DND-41 (cell line): ENCODE results near the gene MEAK7.

Experiments
- ATAC-seq: fragments of 200-7000 bp; cut with Tn5 transposase; 3 replicates; pipeline ENCODE4 v1.9.1; 2021; ENCODE audit warnings: low read depth; ENCODE audit not compliant: insufficient read depth
- DNase-seq: peaks from one replicate; pipeline ENCODE4 v3.0.0-alpha.2; 2020
- H2AFZ ChIP-seq: 2 replicates; pipeline ENCODE4 v1.6.0; 2012; ENCODE audit warnings: low read depth, low read length
- H3K27ac ChIP-seq: 2 replicates; pipeline ENCODE4 v1.5.1; 2012; ENCODE audit warnings: low read length, inconsistent platforms
- H3K27me3 ChIP-seq: fragments of 200-600 bp; sonication (generic); 2 replicates; pipeline ENCODE4 v1.6.0; 2012; ENCODE audit warnings: low read length, mild to moderate bottlenecking, inconsistent platforms; ENCODE audit not compliant: insufficient read depth, poor library complexity
- H3K36me3 ChIP-seq: 2 replicates; pipeline ENCODE4 v1.5.1; 2012; ENCODE audit warnings: low read length, inconsistent platforms; ENCODE audit not compliant: insufficient read depth
- H3K4me1 ChIP-seq: 2 replicates; pipeline ENCODE4 v1.5.1; 2012; ENCODE audit warnings: mild to moderate bottlenecking, low read length; ENCODE audit not compliant: insufficient read depth
- H3K4me2 ChIP-seq: 2 replicates; pipeline ENCODE4 v1.6.0; 2012; ENCODE audit warnings: mild to moderate bottlenecking, moderate library complexity, low read length, inconsistent platforms; ENCODE audit not compliant: insufficient read depth
- H3K4me3 ChIP-seq, 2 experiments: fragments of 200-600 bp in 1 of 2; shearing (Covaris generic) in 1 of 2; 2 replicates each; pipeline ENCODE4 v1.5.1; 2012 to 2016; ENCODE audit warnings: inconsistent platforms in 2 of 2, low read length in 2 of 2, mild to moderate bottlenecking in 2 of 2, low read depth in 1 of 2, moderate library complexity in 1 of 2
- H3K79me2 ChIP-seq: 2 replicates; pipeline ENCODE4 v1.6.0; 2012; ENCODE audit warnings: low read length, inconsistent platforms; ENCODE audit not compliant: insufficient read depth
- H3K9ac ChIP-seq: 2 replicates; pipeline ENCODE4 v1.6.0; 2012; ENCODE audit warnings: low read depth, mild to moderate bottlenecking, inconsistent platforms, low read length, moderate library complexity
- H3K9me3 ChIP-seq: 2 replicates; pipeline ENCODE4 v1.5.1; 2012; ENCODE audit warnings: low read length, moderate library complexity, mild to moderate bottlenecking, inconsistent platforms; ENCODE audit not compliant: insufficient read depth, severe bottlenecking
- H4K20me1 ChIP-seq: 2 replicates; pipeline ENCODE4 v1.6.0; 2012; ENCODE audit warnings: low read length; ENCODE audit not compliant: insufficient read depth
- EZH2 ChIP-seq: IDR thresholded peaks from 3 replicates; pipeline ENCODE4 v1.6.1; 2012; ENCODE audit warnings: borderline replicate concordance, low read depth, mild to moderate bottlenecking, moderate library complexity, low read length, inconsistent platforms; ENCODE audit not compliant: severe bottlenecking
- TF ChIP-seq, protein P1 (sequence below): IDR thresholded peaks from 2 replicates; pipeline ENCODE4 v1.5.1; 2012; ENCODE audit warnings: borderline replicate concordance, low read length, moderate library complexity, mild to moderate bottlenecking; ENCODE audit not compliant: poor library complexity, severe bottlenecking; ENCODE audit errors: extremely low read depth

Gene MEAK7

DNA sequence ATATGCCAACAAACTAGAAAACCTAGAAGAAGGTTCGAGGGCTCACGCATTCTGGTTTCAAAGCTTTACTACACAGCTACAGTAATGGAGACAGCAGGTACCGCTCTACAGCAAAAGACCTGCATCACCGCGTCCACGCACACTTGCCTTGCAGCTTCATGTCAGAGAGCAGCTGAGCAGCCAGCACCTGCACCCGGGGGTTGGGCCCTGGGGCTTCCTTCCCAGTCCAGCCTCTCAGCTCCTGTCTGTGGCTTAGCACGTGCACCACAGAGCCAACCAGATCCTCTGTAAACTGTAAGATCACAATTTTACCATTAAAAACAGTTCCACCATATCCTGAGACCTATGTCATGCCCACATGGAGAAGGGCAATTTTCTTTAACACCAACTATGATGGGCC, 15.3 kb downstream of the MEAK7 start:
- H3K36me3 ChIP-seq = peaks cover 8% of the 10 kb centered on the region
- no peak overlapping the region for H2AFZ ChIP-seq
- H3K79me2 ChIP-seq = no peaks in the 10 kb centered on the region
- DNase-seq (peak; percentile 38), ATAC-seq (peak; percentile 68)
- H3K4me1 ChIP-seq = no peaks in the 10 kb centered on the region
- H4K20me1 ChIP-seq = no peaks in the 10 kb centered on the region
- H3K27me3 ChIP-seq = no peaks in the 10 kb centered on the region
- no peak overlapping the region for H3K4me3 ChIP-seq
- H3K9ac ChIP-seq = no peak overlapping the region
- no peak overlapping the region for H3K27ac ChIP-seq
- no peak overlapping the region for H3K4me2 ChIP-seq
- H3K9me3 ChIP-seq = peaks cover 11% of the 10 kb centered on the region
- TF ChIP-seq EZH2 = no peak
- TF ChIP-seq, protein P1, sequence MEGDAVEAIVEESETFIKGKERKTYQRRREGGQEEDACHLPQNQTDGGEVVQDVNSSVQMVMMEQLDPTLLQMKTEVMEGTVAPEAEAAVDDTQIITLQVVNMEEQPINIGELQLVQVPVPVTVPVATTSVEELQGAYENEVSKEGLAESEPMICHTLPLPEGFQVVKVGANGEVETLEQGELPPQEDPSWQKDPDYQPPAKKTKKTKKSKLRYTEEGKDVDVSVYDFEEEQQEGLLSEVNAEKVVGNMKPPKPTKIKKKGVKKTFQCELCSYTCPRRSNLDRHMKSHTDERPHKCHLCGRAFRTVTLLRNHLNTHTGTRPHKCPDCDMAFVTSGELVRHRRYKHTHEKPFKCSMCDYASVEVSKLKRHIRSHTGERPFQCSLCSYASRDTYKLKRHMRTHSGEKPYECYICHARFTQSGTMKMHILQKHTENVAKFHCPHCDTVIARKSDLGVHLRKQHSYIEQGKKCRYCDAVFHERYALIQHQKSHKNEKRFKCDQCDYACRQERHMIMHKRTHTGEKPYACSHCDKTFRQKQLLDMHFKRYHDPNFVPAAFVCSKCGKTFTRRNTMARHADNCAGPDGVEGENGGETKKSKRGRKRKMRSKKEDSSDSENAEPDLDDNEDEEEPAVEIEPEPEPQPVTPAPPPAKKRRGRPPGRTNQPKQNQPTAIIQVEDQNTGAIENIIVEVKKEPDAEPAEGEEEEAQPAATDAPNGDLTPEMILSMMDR = no peak

GRCh38 chr16:84487358-84487757, 17.1 kb downstream of the MEAK7 start:
- no peaks in the 10 kb centered on the region for H3K79me2 ChIP-seq
- no peaks in the 10 kb centered on the region for H3K9me3 ChIP-seq
- no peak for DNase-seq
- no peaks in the 10 kb centered on the region for H3K27me3 ChIP-seq
- no peak for ATAC-seq
- no peak overlapping the region for H2AFZ ChIP-seq
- H4K20me1 ChIP-seq = no peaks in the 10 kb centered on the region
- H3K4me2 ChIP-seq = no peak overlapping the region
- H3K4me3 ChIP-seq = no peak overlapping the region
- H3K27ac ChIP-seq = no peak overlapping the region
- TF ChIP-seq, protein P1 = no peak
- TF ChIP-seq EZH2 = no peak
- no peak overlapping the region for H3K9ac ChIP-seq
- H3K4me1 ChIP-seq = no peaks in the 10 kb centered on the region
- H3K36me3 ChIP-seq = no peaks in the 10 kb centered on the region

DNA sequence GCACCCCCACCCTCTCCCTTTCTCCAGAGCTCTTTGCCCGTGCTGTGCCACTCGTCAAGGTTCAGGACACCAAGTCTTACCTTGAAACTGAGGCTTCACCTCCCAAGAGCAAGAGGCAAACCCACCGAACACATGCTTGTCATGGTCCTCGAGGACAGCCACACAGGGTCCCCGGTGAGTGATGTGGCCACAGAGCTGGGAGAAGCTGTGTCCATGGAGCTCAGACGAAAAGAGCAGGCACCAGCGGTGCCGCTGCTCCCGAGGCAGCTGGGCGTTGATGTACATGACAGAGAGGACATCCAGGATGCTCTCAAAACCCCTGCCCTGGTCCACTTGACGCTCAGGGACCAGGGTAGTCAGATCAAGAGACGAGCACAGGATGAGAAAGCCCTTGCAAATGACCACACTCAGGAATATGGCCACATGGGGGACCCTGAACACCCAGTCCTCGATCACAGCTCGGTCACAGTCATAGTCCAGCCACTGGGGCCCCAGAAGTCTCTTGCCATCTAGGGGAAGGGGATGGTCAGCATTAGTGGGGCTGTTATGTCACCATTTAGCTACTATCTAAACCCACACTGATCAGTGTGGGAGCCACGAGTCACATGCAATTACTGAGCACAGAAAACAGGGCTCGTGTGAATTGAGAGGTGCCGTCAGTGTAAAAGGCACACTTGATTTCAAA, 17.8 kb downstream of the MEAK7 start:
- TF ChIP-seq EZH2 = no peak
- TF ChIP-seq, protein P1 = no peak
- H2AFZ ChIP-seq = no peak overlapping the region
- no peak overlapping the region for H3K27ac ChIP-seq

More for the DNA sequence above, 17.8 kb downstream of the MEAK7 start:
- Histone ChIP-seq H3K9ac (no peak overlapping the region), H3K36me3 (no peaks in the 10 kb centered on the region), H3K79me2 (no peaks in the 10 kb centered on the region), H3K4me3 (no peak overlapping the region), H3K4me1 (no peaks in the 10 kb centered on the region), H3K27me3 (no peaks in the 10 kb centered on the region), H4K20me1 (no peaks in the 10 kb centered on the region), H3K9me3 (no peaks in the 10 kb centered on the region), H3K4me2 (no peak overlapping the region)
- no peak for DNase-seq
- ATAC-seq = no peak
